GM18519 (cell line): ENCODE measurements around the gene EYS.

Source experiments
- ATAC-seq: cut with Tn5 transposase; IDR thresholded peaks from one replicate; pipeline ENCODE4 v1.9.1; 2021; ENCODE audit warnings: mild to moderate bottlenecking, moderate library complexity; ENCODE audit not compliant: unreplicated experiment, low FRiP score

The EYS gene

GRCh38 chr6:64411226-64411625, 1295.8 kb downstream of the EYS start:
- ATAC-seq, result no peak

- ATAC-seq, result no peak
Measured at GRCh38 chr6:64409948-64410347, 1297.1 kb downstream of the EYS start.

- no peak for ATAC-seq
Measured at GRCh38 chr6:64404396-64404795, 1302.6 kb downstream of the EYS start.

- no peak for ATAC-seq
Measured at GRCh38 chr6:64383277-64383676, 1323.7 kb downstream of the EYS start.

- ATAC-seq, result no peak
Measured at GRCh38 chr6:64376394-64376793, 1330.6 kb downstream of the EYS start.

GRCh38 chr6:64357430-64357829, 1349.6 kb downstream of the EYS start:
- no peak for ATAC-seq

- ATAC-seq, result no peak
Measured at GRCh38 chr6:64347411-64347810, 1359.6 kb downstream of the EYS start.

GRCh38 chr6:64335195-64335594, 1371.8 kb downstream of the EYS start:
- ATAC-seq, result no peak

GRCh38 chr6:64334636-64335035, 1372.4 kb downstream of the EYS start:
- no peak for ATAC-seq

GRCh38 chr6:64330694-64331307, 1376.2 kb downstream of the EYS start:
- no peak for ATAC-seq

- ATAC-seq, result no peak
Measured at GRCh38 chr6:64326939-64327338, 1380.1 kb downstream of the EYS start.

GRCh38 chr6:64325093-64325492, 1381.9 kb downstream of the EYS start:
- no peak for ATAC-seq

- no peak for ATAC-seq
Measured at GRCh38 chr6:64310214-64310613, 1396.8 kb downstream of the EYS start.

- no peak for ATAC-seq
Measured at GRCh38 chr6:64301307-64302236, 1405.5 kb downstream of the EYS start.

- ATAC-seq, result no peak
Measured at GRCh38 chr6:64299176-64299575, 1407.8 kb downstream of the EYS start.

GRCh38 chr6:64294034-64294433, 1413.0 kb downstream of the EYS start:
- no peak for ATAC-seq

- ATAC-seq, result no peak
Measured at GRCh38 chr6:64293298-64293697, 1413.7 kb downstream of the EYS start.

GRCh38 chr6:64290867-64291266, 1416.2 kb downstream of the EYS start:
- no peak for ATAC-seq

- no peak for ATAC-seq
Measured at GRCh38 chr6:64289931-64290330, 1417.1 kb downstream of the EYS start.

GRCh38 chr6:64288351-64288750, 1418.7 kb downstream of the EYS start:
- ATAC-seq, result no peak

GRCh38 chr6:64281167-64281566, 1425.9 kb downstream of the EYS start:
- ATAC-seq, result no peak

- ATAC-seq, result no peak
Measured at GRCh38 chr6:64280569-64280968, 1426.5 kb downstream of the EYS start.
